Neural progenitor cell (in vitro differentiated cells): Measurements from ENCODE around the gene NBEAL2. TPM values are rescaled to one million over a fixed set of nuclear protein-coding genes. Genes with fewer than 3 reads are reported as not detected.

Source experiments
- DNase-seq: peaks from one replicate; pipeline ENCODE4 v3.0.0-alpha.2; 2016; ENCODE audit warnings: low spot score
- H2AFZ ChIP-seq: fragments of 200-600 bp; sonication (generic); replicated peaks from 2 replicates; pipeline ENCODE4 v1.6.1; 2016; ENCODE audit warnings: antibody characterized with exemption
- H3F3A ChIP-seq: fragments of 200-600 bp; sonication (generic); 2 replicates; pipeline ENCODE4 v1.6.1; 2016; ENCODE audit warnings: antibody characterized with exemption, low read depth
- H3K27ac ChIP-seq: fragments of 200-600 bp; sonication (generic); 2 replicates; pipeline ENCODE4 v1.5.1; 2016; ENCODE audit warnings: mild to moderate bottlenecking
- H3K27me3 ChIP-seq: fragments of 200-600 bp; sonication (generic); 2 replicates; pipeline ENCODE4 v1.6.1; 2016; ENCODE audit warnings: mild to moderate bottlenecking, moderate library complexity
- H3K36me3 ChIP-seq: fragments of 200-600 bp; sonication (generic); 2 replicates; pipeline ENCODE4 v1.5.1; 2016
- H3K4me1 ChIP-seq: fragments of 200-600 bp; sonication (generic); 2 replicates; pipeline ENCODE4 v1.6.1; 2016; ENCODE audit warnings: mixed run types
- H3K4me2 ChIP-seq: fragments of 200-600 bp; sonication (generic); 2 replicates; pipeline ENCODE4 v1.6.1; 2016
- H3K4me3 ChIP-seq: fragments of 200-600 bp; sonication (generic); 2 replicates; pipeline ENCODE4 v1.5.1; 2016
- H3K79me2 ChIP-seq: fragments of 200-600 bp; sonication (generic); 2 replicates; pipeline ENCODE4 v1.6.1; 2016; ENCODE audit warnings: low read depth
- H3K9ac ChIP-seq: fragments of 200-600 bp; sonication (generic); 2 replicates; pipeline ENCODE4 v1.6.1; 2016
- H3K9me3 ChIP-seq: fragments of 200-600 bp; sonication (generic); 2 replicates; pipeline ENCODE4 v1.5.1; 2016; ENCODE audit warnings: low read depth
- H4K20me1 ChIP-seq: fragments of 200-600 bp; sonication (generic); 2 replicates; pipeline ENCODE4 v1.6.1; 2016; ENCODE audit warnings: low read depth
- H3K27ac Mint-ChIP-seq: 3 replicates; pipeline ENCODE4 v1.8.0; 2021; ENCODE audit warnings: mixed read lengths
- H3K27me3 Mint-ChIP-seq: 2 replicates; pipeline ENCODE4 v1.8.0; 2022; ENCODE audit warnings: low read depth, mild to moderate bottlenecking, inconsistent platforms, moderate library complexity, mixed read lengths; ENCODE audit not compliant: insufficient read depth
- H3K36me3 Mint-ChIP-seq: 3 replicates; pipeline ENCODE4 v1.8.0; 2021; ENCODE audit warnings: mixed read lengths
- H3K4me1 Mint-ChIP-seq: 3 replicates; pipeline ENCODE4 v1.8.0; 2021; ENCODE audit warnings: mixed read lengths
- H3K4me3 Mint-ChIP-seq: 3 replicates; pipeline ENCODE4 v1.8.0; 2021; ENCODE audit warnings: mild to moderate bottlenecking, moderate library complexity, mixed read lengths
- H3K9me3 Mint-ChIP-seq: 3 replicates; pipeline ENCODE4 v1.8.0; 2020; ENCODE audit warnings: mixed read lengths
- CTCF ChIP-seq: fragments of 200-600 bp; sonication (generic); IDR thresholded peaks from 2 replicates; pipeline ENCODE4 v1.5.1; 2017; ENCODE audit warnings: antibody characterized with exemption, mild to moderate bottlenecking
- EZH2 ChIP-seq: fragments of 200-600 bp; sonication (generic); IDR thresholded peaks from 2 replicates; pipeline ENCODE4 v1.6.1; 2017; ENCODE audit warnings: antibody characterized with exemption, mild to moderate bottlenecking, moderate library complexity
- EZH2phosphoT487 ChIP-seq: fragments of 200-600 bp; sonication (generic); IDR thresholded peaks from 2 replicates; pipeline ENCODE4 v1.6.1; 2017; ENCODE audit warnings: antibody characterized with exemption
- total RNA-seq: library from RNA; depleted of rRNA; stranded (reverse); fragments of >200 nt; gene quantifications from 2 replicates; pipeline ENCODE4 v1.2.3, GENCODE V29; 2015; ENCODE audit warnings: low replicate concordance

Gene NBEAL2
- total RNA-seq, 1 donor from 2014 or later: 6.3 TPM

GRCh38 chr3:46984591-46985459 is 5.4 kb downstream of the NBEAL2 start:
- Histone ChIP-seq H3K4me1 (peaks cover 5% of the 10 kb centered on the region), H4K20me1 (no peaks in the 10 kb centered on the region), H3F3A (no peaks in the 10 kb centered on the region), H3K27ac (no peak overlapping the region), H3K9me3 (no peaks in the 10 kb centered on the region), H3K79me2 (no peaks in the 10 kb centered on the region), H2AFZ (no peak overlapping the region), H3K4me3 (no peak overlapping the region), H3K9ac (no peak overlapping the region), H3K4me2 (no peak overlapping the region), H3K27me3 (no peaks in the 10 kb centered on the region), H3K36me3 (no peaks in the 10 kb centered on the region)
- H3K27me3 Mint-ChIP-seq: peaks cover 8% of the 10 kb centered on the region
- no peaks in the 10 kb centered on the region for H3K9me3 Mint-ChIP-seq
- H3K4me3 Mint-ChIP-seq: no peak overlapping the region
- DNase-seq: no peak
- TF ChIP-seq CTCF (no peak), EZH2 (no peak), EZH2phosphoT487 (no peak)
- no peak overlapping the region for H3K27ac Mint-ChIP-seq
- H3K36me3 Mint-ChIP-seq: no peaks in the 10 kb centered on the region
- H3K4me1 Mint-ChIP-seq: peaks cover 7% of the 10 kb centered on the region

- no peak for TF ChIP-seq EZH2phosphoT487
- no peak for TF ChIP-seq CTCF
- TF ChIP-seq EZH2: no peak
- H3K9me3 ChIP-seq: no peaks in the 10 kb centered on the region
- no peaks in the 10 kb centered on the region for H4K20me1 ChIP-seq
- Mint-ChIP-seq H3K27ac (no peak overlapping the region), H3K27me3 (peaks cover 10% of the 10 kb centered on the region), H3K4me3 (no peak overlapping the region), H3K36me3 (no peaks in the 10 kb centered on the region), H3K4me1 (peaks cover 7% of the 10 kb centered on the region), H3K9me3 (no peaks in the 10 kb centered on the region)
- no peaks in the 10 kb centered on the region for H3K27me3 ChIP-seq
- H3K36me3 ChIP-seq: no peaks in the 10 kb centered on the region
- no peak overlapping the region for H2AFZ ChIP-seq
- no peak overlapping the region for H3K4me2 ChIP-seq
- H3K9ac ChIP-seq: no peak overlapping the region
- no peak overlapping the region for H3K27ac ChIP-seq
- DNase-seq: no peak
- H3F3A ChIP-seq: no peaks in the 10 kb centered on the region
- H3K4me3 ChIP-seq: no peak overlapping the region
- H3K79me2 ChIP-seq: no peaks in the 10 kb centered on the region
- H3K4me1 ChIP-seq: peaks cover 5% of the 10 kb centered on the region
Measured at GRCh38 chr3:46985588-46985987, 6.1 kb downstream of the NBEAL2 start.

GRCh38 chr3:46986055-46986730 is 6.7 kb downstream of the NBEAL2 start:
- H3K4me1 ChIP-seq: peaks cover 5% of the 10 kb centered on the region

More at GRCh38 chr3:46986055-46986730, 6.7 kb downstream of the NBEAL2 start:
- H3K27me3 Mint-ChIP-seq: peaks cover 10% of the 10 kb centered on the region
- H3K36me3 ChIP-seq: no peaks in the 10 kb centered on the region
- H3K27me3 ChIP-seq: no peaks in the 10 kb centered on the region
- no peak overlapping the region for H3K27ac Mint-ChIP-seq
- no peak overlapping the region for H2AFZ ChIP-seq
- TF ChIP-seq CTCF (no peak), EZH2 (no peak), EZH2phosphoT487 (no peak)
- no peaks in the 10 kb centered on the region for H3K79me2 ChIP-seq
- no peak overlapping the region for H3K4me3 Mint-ChIP-seq
- no peak for DNase-seq
- no peaks in the 10 kb centered on the region for H3K9me3 Mint-ChIP-seq
- H3K9ac ChIP-seq: no peak overlapping the region
- no peaks in the 10 kb centered on the region for H3K9me3 ChIP-seq
- no peak overlapping the region for H3K27ac ChIP-seq
- H3K36me3 Mint-ChIP-seq: no peaks in the 10 kb centered on the region
- no peaks in the 10 kb centered on the region for H3F3A ChIP-seq
- H4K20me1 ChIP-seq: no peaks in the 10 kb centered on the region
- no peak overlapping the region for H3K4me2 ChIP-seq
- H3K4me3 ChIP-seq: no peak overlapping the region
- peaks cover 7% of the 10 kb centered on the region for H3K4me1 Mint-ChIP-seq
